Lower lobe of right lung (tissue), 2 donors: ENCODE measurements around the gene GRHL1. TPM values are rescaled to one million over a fixed set of nuclear protein-coding genes. Genes with fewer than 3 reads are reported as not detected.

Experiments
- ATAC-seq, 2 donors: fragments of 200-7000 bp; cut with Tn5 transposase; one replicate each; pipeline ENCODE4 v1.9.1; 2020 to 2022; ENCODE audit warnings: mild to moderate bottlenecking in 2 of 2, moderate library complexity in 2 of 2
- DNase-seq: peaks from one replicate; pipeline ENCODE4 v3.0.0-alpha.2; 2020
- H3K27ac ChIP-seq: fragments of 200-600 bp; one replicate; pipeline ENCODE4 v1.8.0; 2022
- H3K27me3 ChIP-seq: fragments of 200-600 bp; one replicate; pipeline ENCODE4 v1.8.0; 2022; ENCODE audit warnings: low read depth
- H3K36me3 ChIP-seq: fragments of 200-600 bp; one replicate; pipeline ENCODE4 v1.8.0; 2022; ENCODE audit warnings: mild to moderate bottlenecking
- H3K4me1 ChIP-seq: fragments of 200-600 bp; one replicate; pipeline ENCODE4 v1.8.0; 2022
- H3K4me3 ChIP-seq: fragments of 200-600 bp; one replicate; pipeline ENCODE4 v1.8.0; 2022; ENCODE audit warnings: mild to moderate bottlenecking
- H3K9me3 ChIP-seq: fragments of 200-600 bp; one replicate; pipeline ENCODE4 v1.8.0; 2022
- intact Hi-C: fragments of 100-400 bp; cut with DNase I; formaldehyde crosslinking; loops from one replicate; pipeline ENCODE4 v1.11.0; 2022
- total RNA-seq: library from RNA; stranded (reverse); fragmentation: NEBNext Ultra II Directional; extraction: Animal tissue kit (Norgen Biotek cat#: 25700); gene quantifications from one replicate; pipeline ENCODE4 v1.2.1, GENCODE V29; 2021
- TF ChIP-seq, protein P1 (sequence below): fragments of 200-600 bp; IDR thresholded peaks from one replicate; pipeline ENCODE4 v1.8.0; 2022; ENCODE audit warnings: antibody characterized with exemption, mild to moderate bottlenecking
- donor health status: DM: no; HTN: yes; CAD: no; lungs with severe emphysema.

Gene GRHL1
- total RNA-seq, 1 donor from 2014 or later: 6.5 TPM

DNA sequence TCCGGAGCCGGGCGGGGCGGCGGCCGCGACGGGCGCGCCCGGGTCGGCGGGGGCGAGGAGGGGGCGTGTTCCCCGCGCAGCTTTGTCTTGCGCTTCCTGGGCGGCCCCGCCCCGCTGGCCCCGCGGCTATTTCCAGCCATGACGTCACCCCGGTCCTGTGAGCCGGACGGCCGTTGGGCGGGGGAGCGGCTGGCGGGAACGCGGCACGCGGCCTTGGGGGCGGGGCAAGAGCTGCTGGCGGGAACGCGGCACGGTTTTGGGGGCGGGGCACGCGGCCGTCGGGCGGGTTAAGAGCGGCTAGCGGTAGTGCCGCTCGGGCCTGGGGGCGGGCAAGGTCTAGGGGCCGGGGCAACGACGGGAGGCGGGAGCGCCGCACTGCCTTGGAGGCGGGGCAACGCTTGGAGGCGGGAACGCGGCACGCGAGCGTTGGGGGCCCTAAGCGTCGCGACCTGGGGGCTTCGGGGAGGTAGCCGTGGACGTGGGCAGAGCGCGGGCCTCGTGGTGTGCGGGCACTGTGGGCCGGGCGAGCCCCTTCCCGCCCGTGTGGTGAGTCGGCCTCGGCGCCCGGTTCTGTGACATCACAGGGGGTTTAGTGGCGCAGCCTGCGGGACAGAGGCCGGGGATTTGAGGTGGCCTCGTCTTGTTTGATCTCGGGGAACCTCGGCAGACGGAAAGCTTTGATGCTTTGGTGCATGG is 92.6 kb downstream of the GRHL1 start:
- peak overlapping the region; percentile 94 for H3K27ac ChIP-seq
- no peaks in the 10 kb centered on the region for H3K27me3 ChIP-seq
- no peaks in the 10 kb centered on the region for H3K9me3 ChIP-seq
- DNase-seq (peak; percentile 99), ATAC-seq (peak; percentile 85 to 89)
- peak overlapping the region; percentile 63 for H3K4me3 ChIP-seq
- peaks cover 30% of the 10 kb centered on the region for H3K36me3 ChIP-seq
- TF ChIP-seq, protein P1, sequence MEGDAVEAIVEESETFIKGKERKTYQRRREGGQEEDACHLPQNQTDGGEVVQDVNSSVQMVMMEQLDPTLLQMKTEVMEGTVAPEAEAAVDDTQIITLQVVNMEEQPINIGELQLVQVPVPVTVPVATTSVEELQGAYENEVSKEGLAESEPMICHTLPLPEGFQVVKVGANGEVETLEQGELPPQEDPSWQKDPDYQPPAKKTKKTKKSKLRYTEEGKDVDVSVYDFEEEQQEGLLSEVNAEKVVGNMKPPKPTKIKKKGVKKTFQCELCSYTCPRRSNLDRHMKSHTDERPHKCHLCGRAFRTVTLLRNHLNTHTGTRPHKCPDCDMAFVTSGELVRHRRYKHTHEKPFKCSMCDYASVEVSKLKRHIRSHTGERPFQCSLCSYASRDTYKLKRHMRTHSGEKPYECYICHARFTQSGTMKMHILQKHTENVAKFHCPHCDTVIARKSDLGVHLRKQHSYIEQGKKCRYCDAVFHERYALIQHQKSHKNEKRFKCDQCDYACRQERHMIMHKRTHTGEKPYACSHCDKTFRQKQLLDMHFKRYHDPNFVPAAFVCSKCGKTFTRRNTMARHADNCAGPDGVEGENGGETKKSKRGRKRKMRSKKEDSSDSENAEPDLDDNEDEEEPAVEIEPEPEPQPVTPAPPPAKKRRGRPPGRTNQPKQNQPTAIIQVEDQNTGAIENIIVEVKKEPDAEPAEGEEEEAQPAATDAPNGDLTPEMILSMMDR: no peak
- peaks cover 75% of the 10 kb centered on the region for H3K4me1 ChIP-seq
- intact Hi-C loops: loop anchor here (10.0 kb wide), 1 partner anchor 59 kb away; no protein-coding TSS in a partner anchor

DNA sequence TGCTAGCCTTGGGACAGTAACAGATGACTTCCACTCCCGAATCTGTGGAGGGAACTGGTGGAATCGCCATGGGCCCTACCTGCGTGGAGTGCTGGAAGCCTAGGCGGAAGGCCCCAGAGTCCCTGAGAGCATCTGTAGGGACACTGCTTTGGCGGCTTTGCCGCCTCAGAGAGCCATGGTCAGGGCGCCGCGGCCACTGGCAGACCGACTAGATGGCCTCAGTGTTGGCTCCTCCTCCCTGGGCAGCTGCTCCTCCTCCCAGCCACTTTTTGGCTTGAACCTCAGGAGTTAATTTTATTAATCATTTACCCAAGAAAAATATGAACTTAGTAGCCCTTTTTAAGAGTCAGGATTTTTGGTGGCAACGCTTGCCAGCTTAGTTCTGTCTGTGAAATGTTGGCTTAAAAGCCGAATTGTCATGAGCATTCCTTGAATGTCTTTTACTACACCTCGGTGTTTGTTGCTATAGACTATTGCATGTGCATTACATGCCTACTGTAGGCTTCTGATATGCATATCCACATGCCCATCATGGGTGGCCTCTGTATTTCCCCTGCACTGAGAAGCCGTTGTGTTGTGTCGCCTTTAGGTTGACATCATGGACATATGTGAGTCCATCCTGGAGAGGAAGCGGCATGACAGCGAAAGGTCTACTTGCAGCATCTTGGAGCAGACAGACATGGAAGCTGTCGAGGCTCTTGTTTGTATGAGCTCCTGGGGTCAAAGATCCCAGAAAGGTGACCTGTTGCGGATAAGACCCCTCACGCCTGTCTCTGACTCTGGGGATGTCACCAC is 94.3 kb downstream of the GRHL1 start:
- peak overlapping the region; percentile 94 for H3K27ac ChIP-seq
- ATAC-seq (no peak), DNase-seq (peak; percentile 52)
- no peaks in the 10 kb centered on the region for H3K27me3 ChIP-seq
- intact Hi-C loops: loop anchor here (10.0 kb wide), 1 partner anchor 61 kb away; no protein-coding TSS in a partner anchor
- H3K4me3 ChIP-seq: peak overlapping the region; percentile 63
- H3K4me1 ChIP-seq: peaks cover 72% of the 10 kb centered on the region
- TF ChIP-seq, protein P1: no peak
- no peaks in the 10 kb centered on the region for H3K9me3 ChIP-seq
- H3K36me3 ChIP-seq: peaks cover 47% of the 10 kb centered on the region

DNA sequence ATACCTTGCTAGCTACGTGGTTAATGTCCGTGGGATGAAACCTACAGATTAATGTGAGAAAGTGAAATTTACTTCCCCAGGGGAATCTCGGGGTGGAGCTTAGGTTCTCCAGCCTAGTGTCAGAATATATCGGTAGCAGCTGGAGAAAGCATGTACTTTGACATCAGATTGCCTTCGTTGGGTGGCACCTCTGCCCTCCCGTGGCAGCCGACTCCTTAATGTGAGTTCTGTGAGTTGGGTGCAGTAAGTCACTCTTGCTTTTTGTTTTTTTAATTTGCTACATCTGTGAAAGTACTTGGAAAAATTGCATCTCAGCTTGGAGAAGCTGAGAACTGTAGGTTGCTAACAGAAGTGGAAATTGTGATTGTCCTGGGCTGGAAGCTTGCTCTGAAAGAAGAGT is 95.4 kb downstream of the GRHL1 start:
- H3K4me1 ChIP-seq: peaks cover 61% of the 10 kb centered on the region
- no peaks in the 10 kb centered on the region for H3K9me3 ChIP-seq
- DNase-seq (peak; percentile 15), ATAC-seq (no peak)
- intact Hi-C loops: loop anchor here (10.0 kb wide), 1 partner anchor 62 kb away; no protein-coding TSS in a partner anchor
- H3K27ac ChIP-seq: no peak overlapping the region
- H3K36me3 ChIP-seq: peaks cover 59% of the 10 kb centered on the region
- TF ChIP-seq, protein P1: no peak
- H3K4me3 ChIP-seq: no peak overlapping the region
- no peaks in the 10 kb centered on the region for H3K27me3 ChIP-seq

DNA sequence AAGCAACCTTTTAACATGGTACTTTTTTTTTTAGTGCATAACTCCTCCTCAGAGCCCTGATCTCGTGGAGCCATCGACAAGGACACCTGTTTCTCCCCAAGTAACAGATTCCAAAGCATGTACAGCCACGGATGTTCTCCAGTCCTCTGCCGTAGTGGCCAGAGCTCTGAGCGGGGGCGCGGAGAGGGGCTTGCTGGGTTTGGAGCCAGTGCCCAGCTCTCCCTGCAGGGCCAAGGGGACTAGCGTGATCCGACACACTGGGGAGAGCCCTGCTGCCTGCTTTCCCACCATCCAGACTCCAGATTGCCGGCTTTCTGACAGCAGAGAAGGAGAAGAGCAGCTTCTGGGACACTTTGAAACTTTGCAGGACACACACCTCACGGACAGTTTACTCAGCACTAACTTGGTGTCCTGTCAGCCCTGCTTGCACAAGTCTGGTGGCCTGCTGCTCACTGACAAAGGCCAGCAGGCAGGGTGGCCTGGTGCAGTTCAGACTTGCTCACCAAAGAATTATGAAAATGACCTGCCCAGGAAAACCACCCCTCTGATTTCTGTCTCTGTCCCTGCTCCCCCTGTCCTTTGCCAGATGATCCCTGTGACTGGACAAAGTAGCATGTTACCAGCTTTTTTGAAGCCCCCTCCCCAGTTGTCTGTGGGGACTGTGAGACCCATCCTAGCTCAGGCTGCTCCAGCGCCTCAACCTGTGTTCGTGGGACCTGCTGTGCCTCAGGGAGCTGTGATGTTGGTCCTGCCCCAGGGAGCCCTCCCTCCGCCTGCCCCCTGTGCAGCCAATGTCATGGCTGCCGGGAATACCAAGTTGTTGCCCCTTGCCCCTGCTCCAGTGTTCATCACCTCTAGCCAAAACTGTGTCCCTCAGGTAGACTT is 96.4 kb downstream of the GRHL1 start:
- Histone ChIP-seq H3K9me3 (no peaks in the 10 kb centered on the region), H3K4me3 (no peak overlapping the region), H3K27me3 (no peaks in the 10 kb centered on the region), H3K36me3 (peaks cover 68% of the 10 kb centered on the region), H3K27ac (no peak overlapping the region), H3K4me1 (peaks cover 59% of the 10 kb centered on the region)
- intact Hi-C loops: loop anchor here (10.0 kb wide), 1 partner anchor 63 kb away; no protein-coding TSS in a partner anchor
- DNase-seq (peak; percentile 34), ATAC-seq (no peak)
- TF ChIP-seq, protein P1: no peak
